ENCODE results near the gene BICDL1.

BICDL1 gene

GRCh38 chr12:120081641-120082040, 92.6 kb downstream of the BICDL1 start:
- DNase-seq (ENCODE audit: low spot score), result no peak

- no peak for DNase-seq (ENCODE audit: low spot score)
Observed at GRCh38 chr12:120085920-120086645, 97.0 kb downstream of the BICDL1 start.

GRCh38 chr12:120086801-120087621, 98.0 kb downstream of the BICDL1 start:
- peak; percentile 99 for DNase-seq (ENCODE audit: low spot score)

GRCh38 chr12:120089105-120089504, 100.1 kb downstream of the BICDL1 start:
- no peak for DNase-seq (ENCODE audit: low spot score)

- DNase-seq (ENCODE audit: low spot score), result no peak
Observed at GRCh38 chr12:120089796-120090195, 100.8 kb downstream of the BICDL1 start.

- no peak for DNase-seq (ENCODE audit: low spot score)
Observed at GRCh38 chr12:120090206-120090605, 101.2 kb downstream of the BICDL1 start.

- no peak for DNase-seq (ENCODE audit: low spot score)
Observed at GRCh38 chr12:120090626-120091295, 101.7 kb downstream of the BICDL1 start.

GRCh38 chr12:120091371-120092090, 102.5 kb downstream of the BICDL1 start:
- DNase-seq (ENCODE audit: low spot score), result no peak

- DNase-seq (ENCODE audit: low spot score), result no peak
Observed at GRCh38 chr12:120092551-120093335, 103.7 kb downstream of the BICDL1 start.

- DNase-seq (ENCODE audit: low spot score), result no peak
Observed at GRCh38 chr12:120093336-120093591, 104.2 kb downstream of the BICDL1 start.

- DNase-seq (ENCODE audit: low spot score), result no peak
Observed at GRCh38 chr12:120093592-120094355, 104.7 kb downstream of the BICDL1 start.

- DNase-seq (ENCODE audit: low spot score), result peak; percentile 24
Observed at GRCh38 chr12:120094485-120094884, 105.4 kb downstream of the BICDL1 start.

- no peak for DNase-seq (ENCODE audit: low spot score)
Observed at GRCh38 chr12:120095331-120095730, 106.3 kb downstream of the BICDL1 start.

- DNase-seq (ENCODE audit: low spot score), result no peak
Observed at GRCh38 chr12:120095736-120096135, 106.7 kb downstream of the BICDL1 start.

- DNase-seq (ENCODE audit: low spot score), result no peak
Observed at GRCh38 chr12:120096671-120097202, 107.7 kb downstream of the BICDL1 start.

- DNase-seq (ENCODE audit: low spot score), result no peak
Observed at GRCh38 chr12:120098756-120099470, 109.9 kb downstream of the BICDL1 start.

GRCh38 chr12:120099738-120100137, 110.7 kb downstream of the BICDL1 start:
- no peak for DNase-seq (ENCODE audit: low spot score)

GRCh38 chr12:120100630-120101029, 111.6 kb downstream of the BICDL1 start:
- peak; percentile 82 for DNase-seq (ENCODE audit: low spot score)

- no peak for DNase-seq (ENCODE audit: low spot score)
Observed at GRCh38 chr12:120101182-120101581, 112.1 kb downstream of the BICDL1 start.

GRCh38 chr12:120101617-120102016, 112.6 kb downstream of the BICDL1 start:
- DNase-seq (ENCODE audit: low spot score), result no peak
